ENCODE data around the gene FOXG1. TPM values are rescaled to one million over a fixed set of nuclear protein-coding genes. Genes with fewer than 3 reads are reported as not detected.

Gene FOXG1
- total RNA-seq, 1 donor from 2014 or later = 1.8 TPM

GRCh38 chr14:28758885-28759652, 7.5 kb upstream of the FOXG1 start:
- Mint-ChIP-seq H3K36me3 (ENCODE audit: low read depth, unreplicated experiment) (no peaks in the 10 kb centered on the region), H3K27me3 (ENCODE audit: unreplicated experiment) (peaks cover 47% of the 10 kb centered on the region), H3K4me3 (ENCODE audit: unreplicated experiment) (peak overlapping the region; percentile 71), H3K4me1 (ENCODE audit: unreplicated experiment) (peaks cover 42% of the 10 kb centered on the region), H3K9me3 (ENCODE audit: unreplicated experiment) (no peaks in the 10 kb centered on the region), H3K27ac (ENCODE audit: unreplicated experiment) (no peak overlapping the region)
- no peak for DNase-seq (ENCODE audit: low spot score)
- TF ChIP-seq CTCF (IDR thresholded peaks at IDR 0.05; ENCODE audit: unreplicated experiment) = no peak

- no peak for DNase-seq (ENCODE audit: low spot score)
- TF ChIP-seq CTCF (IDR thresholded peaks at IDR 0.05; ENCODE audit: unreplicated experiment) = no peak
Measured at GRCh38 chr14:28759653-28760313, 6.8 kb upstream of the FOXG1 start.

GRCh38 chr14:28760431-28760996, 6.1 kb upstream of the FOXG1 start:
- H3K4me1 Mint-ChIP-seq (ENCODE audit: unreplicated experiment) = peaks cover 41% of the 10 kb centered on the region
- peaks cover 53% of the 10 kb centered on the region for H3K27me3 Mint-ChIP-seq (ENCODE audit: unreplicated experiment)

More at GRCh38 chr14:28759653-28760313, 6.8 kb upstream of the FOXG1 start:
- peak overlapping the region; percentile 71 for H3K4me3 Mint-ChIP-seq (ENCODE audit: unreplicated experiment)
- H3K4me1 Mint-ChIP-seq (ENCODE audit: unreplicated experiment) = peaks cover 41% of the 10 kb centered on the region
- H3K27me3 Mint-ChIP-seq (ENCODE audit: unreplicated experiment) = peaks cover 51% of the 10 kb centered on the region
- no peaks in the 10 kb centered on the region for H3K36me3 Mint-ChIP-seq (ENCODE audit: low read depth, unreplicated experiment)
- H3K27ac Mint-ChIP-seq (ENCODE audit: unreplicated experiment) = no peak overlapping the region
- H3K9me3 Mint-ChIP-seq (ENCODE audit: unreplicated experiment) = no peaks in the 10 kb centered on the region

GRCh38 chr14:28761438-28762291, 4.9 kb upstream of the FOXG1 start:
- no peaks in the 10 kb centered on the region for H3K9me3 Mint-ChIP-seq (ENCODE audit: unreplicated experiment)
- H3K27ac Mint-ChIP-seq (ENCODE audit: unreplicated experiment) = no peak overlapping the region
- no peak for TF ChIP-seq CTCF (IDR thresholded peaks at IDR 0.05; ENCODE audit: unreplicated experiment)
- H3K4me1 Mint-ChIP-seq (ENCODE audit: unreplicated experiment) = peaks cover 45% of the 10 kb centered on the region
- H3K36me3 Mint-ChIP-seq (ENCODE audit: low read depth, unreplicated experiment) = peaks cover 4% of the 10 kb centered on the region
- H3K4me3 Mint-ChIP-seq (ENCODE audit: unreplicated experiment) = no peak overlapping the region
- no peak for DNase-seq (ENCODE audit: low spot score)
- H3K27me3 Mint-ChIP-seq (ENCODE audit: unreplicated experiment) = peaks cover 50% of the 10 kb centered on the region

More at GRCh38 chr14:28760431-28760996, 6.1 kb upstream of the FOXG1 start:
- H3K27ac Mint-ChIP-seq (ENCODE audit: unreplicated experiment) = no peak overlapping the region
- peaks cover 3% of the 10 kb centered on the region for H3K36me3 Mint-ChIP-seq (ENCODE audit: low read depth, unreplicated experiment)
- no peak for TF ChIP-seq CTCF (IDR thresholded peaks at IDR 0.05; ENCODE audit: unreplicated experiment)
- no peaks in the 10 kb centered on the region for H3K9me3 Mint-ChIP-seq (ENCODE audit: unreplicated experiment)
- DNase-seq (ENCODE audit: low spot score) = no peak
- H3K4me3 Mint-ChIP-seq (ENCODE audit: unreplicated experiment) = no peak overlapping the region

Data from endothelial cell (in vitro differentiated cells).